Loucy (cell line): ENCODE results near the gene GNG2.

Source experiments
- H2AFZ ChIP-seq: fragments of 200-600 bp; sonication (generic); 2 replicates; pipeline ENCODE4 v1.6.0; 2016; ENCODE audit warnings: antibody characterized with exemption, mild to moderate bottlenecking, low read length, moderate library complexity
- H3F3A ChIP-seq: fragments of 200-600 bp; 2 replicates; pipeline ENCODE4 v1.6.0; 2016; ENCODE audit warnings: antibody characterized with exemption, low read depth, mild to moderate bottlenecking
- H3K27me3 ChIP-seq: fragments of 200-600 bp; sonication (generic); 2 replicates; pipeline ENCODE4 v1.6.1; 2014; ENCODE audit warnings: low read length, mild to moderate bottlenecking; ENCODE audit not compliant: insufficient read depth, poor library complexity, severe bottlenecking
- H3K36me3 ChIP-seq: fragments of 200-600 bp; sonication (generic); 2 replicates; pipeline ENCODE4 v1.6.1; 2016; ENCODE audit warnings: low read length; ENCODE audit not compliant: insufficient read depth
- H3K4me1 ChIP-seq: fragments of 200-600 bp; sonication (generic); 2 replicates; pipeline ENCODE4 v1.5.1; 2014; ENCODE audit warnings: low read length, mild to moderate bottlenecking; ENCODE audit not compliant: insufficient read depth, poor library complexity, severe bottlenecking
- H3K4me2 ChIP-seq: fragments of 200-600 bp; sonication (generic); 2 replicates; pipeline ENCODE4 v1.6.0; 2014; ENCODE audit warnings: antibody characterized with exemption, low read length, low read depth, mild to moderate bottlenecking; ENCODE audit not compliant: poor library complexity, severe bottlenecking
- H3K4me3 ChIP-seq: fragments of 200-600 bp; sonication (generic); 2 replicates; pipeline ENCODE4 v1.5.1; 2014; ENCODE audit warnings: low read length, mild to moderate bottlenecking, mixed read lengths; ENCODE audit not compliant: poor library complexity, severe bottlenecking
- H3K79me2 ChIP-seq: fragments of 200-600 bp; sonication (generic); 2 replicates; pipeline ENCODE4 v1.6.1; 2014; ENCODE audit warnings: low read length; ENCODE audit not compliant: insufficient read depth
- H3K9ac ChIP-seq: fragments of 200-600 bp; sonication (generic); 2 replicates; pipeline ENCODE4 v1.6.0; 2014; ENCODE audit warnings: mild to moderate bottlenecking, low read depth, low read length, moderate library complexity; ENCODE audit not compliant: poor library complexity, severe bottlenecking
- H3K9me2 ChIP-seq: fragments of 200-600 bp; sonication (generic); replicated peaks from 2 replicates; pipeline ENCODE4 v1.6.1; 2016; ENCODE audit warnings: low read depth, low read length, mixed read lengths
- H3K9me3 ChIP-seq: fragments of 200-600 bp; sonication (generic); 2 replicates; pipeline ENCODE4 v1.6.1; 2014; ENCODE audit warnings: mild to moderate bottlenecking, antibody characterized with exemption, low read length, low read depth; ENCODE audit not compliant: insufficient read depth
- H4K20me1 ChIP-seq: fragments of 200-600 bp; sonication (generic); 2 replicates; pipeline ENCODE4 v1.6.0; 2014; ENCODE audit warnings: antibody characterized with exemption, low read length, mild to moderate bottlenecking; ENCODE audit not compliant: insufficient read depth, poor library complexity, severe bottlenecking
- CTCF ChIP-seq: fragments of 200-600 bp; sonication (generic); conservative IDR thresholded peaks from 2 replicates; pipeline ENCODE4 v1.5.1; 2014; ENCODE audit warnings: mild to moderate bottlenecking, antibody characterized with exemption, low read length
- EZH2phosphoT487 ChIP-seq: fragments of 200-600 bp; IDR thresholded peaks from 2 replicates; pipeline ENCODE4 v1.6.1; 2018; ENCODE audit warnings: antibody characterized with exemption, mild to moderate bottlenecking, moderate library complexity, borderline replicate concordance

Gene GNG2

DNA sequence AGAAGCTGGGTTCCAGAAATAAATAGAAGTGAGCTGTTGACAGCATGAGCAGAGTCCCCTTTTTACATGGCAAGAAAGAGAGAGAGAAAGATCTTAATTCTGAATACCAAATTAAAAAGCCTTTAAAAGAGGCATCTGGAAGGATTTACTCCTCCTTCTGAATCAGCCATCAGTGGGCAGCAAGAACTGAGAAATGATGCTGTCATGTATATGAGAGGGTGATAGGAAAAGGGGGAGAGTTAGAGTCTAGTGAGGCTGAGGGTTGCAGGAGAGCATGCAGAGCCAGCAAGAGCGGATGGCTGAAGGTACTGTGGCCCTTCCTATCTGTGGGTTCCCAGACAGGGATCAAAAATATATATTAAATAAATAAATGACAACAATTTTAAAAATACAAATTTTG, 34.5 kb upstream of the GNG2 start:
- no peak for TF ChIP-seq CTCF
- no peak overlapping the region for H3K4me2 ChIP-seq
- H3K4me1 ChIP-seq = peaks cover 43% of the 10 kb centered on the region
- no peaks in the 10 kb centered on the region for H3K9me3 ChIP-seq
- H3K4me3 ChIP-seq = no peak overlapping the region
- H3K9ac ChIP-seq = no peak overlapping the region
- no peaks in the 10 kb centered on the region for H3F3A ChIP-seq
- no peak overlapping the region for H2AFZ ChIP-seq
- H4K20me1 ChIP-seq = no peaks in the 10 kb centered on the region
- H3K9me2 ChIP-seq = no peaks in the 10 kb centered on the region
- H3K36me3 ChIP-seq = no peaks in the 10 kb centered on the region
- H3K27me3 ChIP-seq = no peaks in the 10 kb centered on the region
- H3K79me2 ChIP-seq = no peaks in the 10 kb centered on the region

DNA sequence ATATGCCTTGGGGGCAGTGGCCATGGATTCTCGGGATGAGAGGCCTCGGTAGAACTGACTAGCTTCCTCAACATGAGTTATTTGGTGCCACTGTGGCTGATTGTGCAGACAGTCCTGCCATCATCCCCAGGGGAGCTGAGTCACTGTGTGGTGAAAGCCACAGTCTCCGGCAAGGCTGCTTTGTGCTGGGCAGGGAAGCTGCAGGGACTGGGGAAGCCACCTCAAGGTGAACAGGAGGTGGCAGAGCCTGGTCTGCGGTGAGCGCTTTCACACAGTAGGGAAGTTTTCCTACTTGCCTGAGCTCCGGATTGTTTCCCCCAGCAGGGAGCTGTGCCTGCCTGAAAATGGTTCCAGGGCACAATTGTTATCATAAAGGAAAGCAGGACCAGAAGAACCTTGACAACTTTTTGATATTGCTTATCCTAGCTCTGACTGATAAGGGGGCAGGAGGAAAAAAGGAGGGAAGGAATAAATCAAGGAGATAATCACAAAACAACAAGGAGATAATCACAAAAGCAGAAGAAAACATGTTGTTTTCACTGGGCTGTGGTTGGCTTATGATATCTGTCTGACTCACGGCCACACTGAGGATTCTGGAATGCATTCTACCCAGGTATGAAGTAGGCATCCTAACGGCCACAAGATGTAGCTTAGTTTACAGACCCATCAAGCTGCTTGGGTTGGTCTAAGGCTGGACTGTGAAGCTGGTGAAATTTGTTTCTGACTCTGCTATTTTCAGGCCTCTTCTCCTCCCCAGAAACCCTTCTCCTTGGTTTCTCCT, 32.2 kb upstream of the GNG2 start:
- H3K9me2 ChIP-seq = no peaks in the 10 kb centered on the region
- H3F3A ChIP-seq = no peaks in the 10 kb centered on the region
- peaks cover 43% of the 10 kb centered on the region for H3K4me1 ChIP-seq
- H3K9me3 ChIP-seq = no peaks in the 10 kb centered on the region
- TF ChIP-seq EZH2phosphoT487 (no peak), CTCF (peak; percentile 30)
- peak overlapping the region; percentile 48 for H3K4me3 ChIP-seq
- no peak overlapping the region for H3K9ac ChIP-seq
- no peaks in the 10 kb centered on the region for H4K20me1 ChIP-seq
- H2AFZ ChIP-seq = no peak overlapping the region
- no peaks in the 10 kb centered on the region for H3K27me3 ChIP-seq
- no peaks in the 10 kb centered on the region for H3K79me2 ChIP-seq
- peak overlapping the region; percentile 69 for H3K4me2 ChIP-seq
- no peaks in the 10 kb centered on the region for H3K36me3 ChIP-seq

GRCh38 chr14:51834240-51834639, 26.2 kb upstream of the GNG2 start:
- Histone ChIP-seq H3K9me2 (no peaks in the 10 kb centered on the region), H3K9me3 (no peaks in the 10 kb centered on the region), H3K4me3 (no peak overlapping the region), H4K20me1 (no peaks in the 10 kb centered on the region), H3K4me1 (peaks cover 3% of the 10 kb centered on the region), H3K79me2 (no peaks in the 10 kb centered on the region), H3F3A (no peaks in the 10 kb centered on the region), H3K36me3 (no peaks in the 10 kb centered on the region), H2AFZ (no peak overlapping the region), H3K4me2 (no peak overlapping the region), H3K9ac (no peak overlapping the region), H3K27me3 (no peaks in the 10 kb centered on the region)
- TF ChIP-seq CTCF (no peak), EZH2phosphoT487 (no peak)
